Loucy (cell line): ENCODE data around the gene GAK.

Experiments used
- H2AFZ ChIP-seq: fragments of 200-600 bp; sonication (generic); 2 replicates; pipeline ENCODE4 v1.6.0; 2016; ENCODE audit warnings: antibody characterized with exemption, mild to moderate bottlenecking, low read length, moderate library complexity
- H3F3A ChIP-seq: fragments of 200-600 bp; 2 replicates; pipeline ENCODE4 v1.6.0; 2016; ENCODE audit warnings: antibody characterized with exemption, low read depth, mild to moderate bottlenecking
- H3K27me3 ChIP-seq: fragments of 200-600 bp; sonication (generic); 2 replicates; pipeline ENCODE4 v1.6.1; 2014; ENCODE audit warnings: low read length, mild to moderate bottlenecking; ENCODE audit not compliant: insufficient read depth, poor library complexity, severe bottlenecking
- H3K36me3 ChIP-seq: fragments of 200-600 bp; sonication (generic); 2 replicates; pipeline ENCODE4 v1.6.1; 2016; ENCODE audit warnings: low read length; ENCODE audit not compliant: insufficient read depth
- H3K4me1 ChIP-seq: fragments of 200-600 bp; sonication (generic); 2 replicates; pipeline ENCODE4 v1.5.1; 2014; ENCODE audit warnings: low read length, mild to moderate bottlenecking; ENCODE audit not compliant: insufficient read depth, poor library complexity, severe bottlenecking
- H3K4me2 ChIP-seq: fragments of 200-600 bp; sonication (generic); 2 replicates; pipeline ENCODE4 v1.6.0; 2014; ENCODE audit warnings: antibody characterized with exemption, low read length, low read depth, mild to moderate bottlenecking; ENCODE audit not compliant: poor library complexity, severe bottlenecking
- H3K4me3 ChIP-seq: fragments of 200-600 bp; sonication (generic); 2 replicates; pipeline ENCODE4 v1.5.1; 2014; ENCODE audit warnings: low read length, mild to moderate bottlenecking, mixed read lengths; ENCODE audit not compliant: poor library complexity, severe bottlenecking
- H3K79me2 ChIP-seq: fragments of 200-600 bp; sonication (generic); 2 replicates; pipeline ENCODE4 v1.6.1; 2014; ENCODE audit warnings: low read length; ENCODE audit not compliant: insufficient read depth
- H3K9ac ChIP-seq: fragments of 200-600 bp; sonication (generic); 2 replicates; pipeline ENCODE4 v1.6.0; 2014; ENCODE audit warnings: mild to moderate bottlenecking, low read depth, low read length, moderate library complexity; ENCODE audit not compliant: poor library complexity, severe bottlenecking
- H3K9me2 ChIP-seq: fragments of 200-600 bp; sonication (generic); replicated peaks from 2 replicates; pipeline ENCODE4 v1.6.1; 2016; ENCODE audit warnings: low read depth, low read length, mixed read lengths
- H3K9me3 ChIP-seq: fragments of 200-600 bp; sonication (generic); 2 replicates; pipeline ENCODE4 v1.6.1; 2014; ENCODE audit warnings: mild to moderate bottlenecking, antibody characterized with exemption, low read length, low read depth; ENCODE audit not compliant: insufficient read depth
- H4K20me1 ChIP-seq: fragments of 200-600 bp; sonication (generic); 2 replicates; pipeline ENCODE4 v1.6.0; 2014; ENCODE audit warnings: antibody characterized with exemption, low read length, mild to moderate bottlenecking; ENCODE audit not compliant: insufficient read depth, poor library complexity, severe bottlenecking
- CTCF ChIP-seq: fragments of 200-600 bp; sonication (generic); conservative IDR thresholded peaks from 2 replicates; pipeline ENCODE4 v1.5.1; 2014; ENCODE audit warnings: mild to moderate bottlenecking, antibody characterized with exemption, low read length
- EZH2phosphoT487 ChIP-seq: fragments of 200-600 bp; IDR thresholded peaks from 2 replicates; pipeline ENCODE4 v1.6.1; 2018; ENCODE audit warnings: antibody characterized with exemption, mild to moderate bottlenecking, moderate library complexity, borderline replicate concordance

GAK gene

GRCh38 chr4:932713-933070 lies 576 bp upstream of the GAK start:
- peak overlapping the region; percentile 88 for H3K4me3 ChIP-seq
- peak overlapping the region; percentile 89 for H3K4me2 ChIP-seq
- no peaks in the 10 kb centered on the region for H3K36me3 ChIP-seq
- TF ChIP-seq CTCF (0 out of 2 replicates have a peak, but pooled peaks have one; percentile 14), EZH2phosphoT487 (no peak)
- peaks cover 48% of the 10 kb centered on the region for H3K79me2 ChIP-seq
- H2AFZ ChIP-seq = peak overlapping the region; percentile 90
- H3K4me1 ChIP-seq = peaks cover 31% of the 10 kb centered on the region
- no peaks in the 10 kb centered on the region for H3F3A ChIP-seq
- peaks cover 40% of the 10 kb centered on the region for H4K20me1 ChIP-seq
- no peaks in the 10 kb centered on the region for H3K9me2 ChIP-seq
- H3K9ac ChIP-seq = peak overlapping the region; percentile 99
- peaks cover 5% of the 10 kb centered on the region for H3K27me3 ChIP-seq
- no peaks in the 10 kb centered on the region for H3K9me3 ChIP-seq

- Histone ChIP-seq H3K36me3 (no peaks in the 10 kb centered on the region), H3K4me2 (peak overlapping the region; percentile 96), H3K79me2 (peaks cover 54% of the 10 kb centered on the region), H3K9me2 (no peaks in the 10 kb centered on the region), H3K9me3 (no peaks in the 10 kb centered on the region), H4K20me1 (peaks cover 44% of the 10 kb centered on the region), H2AFZ (peak overlapping the region; percentile 90), H3K27me3 (peaks cover 5% of the 10 kb centered on the region), H3K4me3 (peak overlapping the region; percentile 88), H3F3A (no peaks in the 10 kb centered on the region), H3K4me1 (peaks cover 31% of the 10 kb centered on the region), H3K9ac (peak overlapping the region; percentile 99)
- no peak for TF ChIP-seq EZH2phosphoT487
- no peak for TF ChIP-seq CTCF
Observed at GRCh38 chr4:931194-931959, 739 bp downstream of the GAK start.

GRCh38 chr4:930827-931193 lies 1.3 kb downstream of the GAK start:
- Histone ChIP-seq H3K4me2 (peak overlapping the region; percentile 96), H4K20me1 (peaks cover 50% of the 10 kb centered on the region), H3F3A (no peaks in the 10 kb centered on the region), H3K36me3 (no peaks in the 10 kb centered on the region), H3K79me2 (peaks cover 60% of the 10 kb centered on the region), H3K27me3 (peaks cover 5% of the 10 kb centered on the region), H2AFZ (no peak overlapping the region), H3K4me3 (peak overlapping the region; percentile 88), H3K9ac (peak overlapping the region; percentile 99), H3K9me2 (no peaks in the 10 kb centered on the region), H3K4me1 (peaks cover 31% of the 10 kb centered on the region), H3K9me3 (no peaks in the 10 kb centered on the region)
- TF ChIP-seq EZH2phosphoT487 (no peak), CTCF (no peak)
